Esophagus muscularis mucosa (tissue), 4 donors: ENCODE data around the gene ORC2. TPM values are rescaled to one million over a fixed set of nuclear protein-coding genes. Genes with fewer than 3 reads are reported as not detected.
"Not testable (repeated sequence)": the region's sequence is repeated elsewhere in the genome, so short reads cannot be mapped to it uniquely, and the experiment has no call there.

Source experiments
- DNase-seq: peaks from one replicate; pipeline ENCODE4 v3.0.0-alpha.2; 2017; ENCODE audit errors: extremely low spot score
- H3K27ac ChIP-seq, 4 donors: fragments of 200-600 bp; sonication (generic); replicated peaks in 1 of 4; 1 replicate in 3 of 4; 2 replicates in 1 of 4; pipeline ENCODE4 v1.5.1; 2016 to 2019; ENCODE audit warnings: mild to moderate bottlenecking in 1 of 4
- H3K27me3 ChIP-seq, 4 donors: fragments of 200-600 bp; sonication (generic); one replicate each; pipeline versions ENCODE4 v1.5.1 to v1.6.0; 2016 to 2019
- H3K36me3 ChIP-seq, 4 donors: fragments of 200-600 bp; sonication (generic); one replicate each; pipeline ENCODE4 v1.5.1; 2016 to 2019
- H3K4me1 ChIP-seq, 4 donors: fragments of 200-600 bp; sonication (generic); one replicate each; pipeline ENCODE4 v1.5.1; 2016 to 2019
- H3K4me3 ChIP-seq, 4 donors: fragments of 200-600 bp; sonication (generic); 1 replicate in 2 of 4; 2 replicates in 2 of 4; pipeline ENCODE4 v1.5.1; 2016 to 2019; ENCODE audit warnings: mild to moderate bottlenecking in 4 of 4, moderate library complexity in 1 of 4
- H3K9me3 ChIP-seq, 4 donors: fragments of 200-600 bp; sonication (generic); 1 replicate in 3 of 4; 2 replicates in 1 of 4; pipeline ENCODE4 v1.5.1; 2016 to 2019
- EP300 ChIP-seq: sonication (generic); formaldehyde crosslinking; IDR thresholded peaks from one replicate; pipeline ENCODE4 v1.6.1; 2017; ENCODE audit warnings: antibody characterized with exemption
- POLR2A ChIP-seq: fragments of 450-650 bp; IDR thresholded peaks from one replicate; pipeline ENCODE4 v1.6.1; 2017; ENCODE audit warnings: antibody characterized with exemption, moderate library complexity, mild to moderate bottlenecking, low read depth
- POLR2AphosphoS5 ChIP-seq, 2 donors: sonication (generic); formaldehyde crosslinking; IDR thresholded peaks; one replicate each; pipeline ENCODE4 v1.6.1; 2017; ENCODE audit warnings: antibody characterized with exemption in 2 of 2
- WGBS: methylation state at CpG from one replicate; pipeline ENCODE4 v1.1.5; 2018; 5-methylcytosine and 5-hydroxymethylcytosine counted together
- intact Hi-C: fragments of 100-400 bp; cut with DNase I; formaldehyde crosslinking; loops from one replicate; pipeline ENCODE4 v1.15.1; 2023
- total RNA-seq, 4 donors: library from RNA; depleted of rRNA; stranded (reverse); fragments of >200 nt; gene quantifications; one replicate each; pipeline versions ENCODE4 v1.1.0 to v1.2.1, GENCODE V29; 2016
- TF ChIP-seq, protein P1 (sequence below), 3 experiments: fragments of 200-600 bp in 2 of 3; fragments of 450-650 bp in 1 of 3; sonication (generic) in 2 of 3; IDR thresholded peaks; one replicate each; pipeline ENCODE4 v1.5.1; 2017 to 2019; ENCODE audit warnings: antibody characterized with exemption in 3 of 3, mild to moderate bottlenecking in 2 of 3, moderate library complexity in 1 of 3

The ORC2 gene
- total RNA-seq, 4 donors from 2014 or later: 9.4 to 15.0 (median 10.8) TPM

DNA sequence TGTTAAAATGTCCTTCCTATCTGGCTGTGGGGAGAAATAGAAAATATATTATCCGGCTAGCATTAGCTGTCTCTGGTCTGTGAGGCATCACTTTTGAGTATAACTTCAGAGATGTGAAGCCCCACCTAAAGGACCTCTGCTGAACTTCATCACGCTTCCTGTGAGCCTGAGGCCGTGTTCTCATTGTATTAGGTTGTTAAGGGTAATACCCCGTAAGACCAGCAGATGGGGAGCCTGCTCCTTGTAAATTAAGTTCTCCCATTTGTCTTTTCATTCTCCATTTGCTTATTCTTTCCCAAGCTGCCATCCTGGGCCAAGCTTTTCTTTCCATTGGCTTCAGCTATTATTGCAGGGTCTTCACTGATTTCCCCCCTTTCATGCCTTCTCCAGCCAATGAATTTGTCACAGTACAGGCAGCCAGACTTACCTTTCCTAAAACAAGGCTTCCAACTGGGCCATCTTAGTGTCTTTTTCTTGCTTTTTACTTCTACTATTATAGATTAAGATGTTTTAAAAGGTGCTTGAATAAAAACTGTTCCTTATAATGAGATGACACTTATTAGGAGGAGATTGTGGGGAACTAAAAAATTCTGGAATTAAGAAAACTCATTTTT lies 61.9 kb downstream of the ORC2 start:
- no peak for DNase-seq
- no peaks in the 10 kb centered on the region for H3K27me3 ChIP-seq
- H3K9me3 ChIP-seq: no peaks in the 10 kb centered on the region
- no peak overlapping the region for H3K4me3 ChIP-seq
- H3K4me1 ChIP-seq: peaks cover 0 to 3% (median 0%) of the 10 kb centered on the region in 4 donors
- no peak overlapping the region for H3K27ac ChIP-seq
- peaks cover 20 to 91% (median 50%) of the 10 kb centered on the region in 4 donors for H3K36me3 ChIP-seq
- 10% methylated on average over 4 of the region's 4 CpGs for WGBS
- intact Hi-C loops: loop anchor here (5.0 kb wide), 1 partner anchor 276 kb away; no protein-coding TSS in a partner anchor
- TF ChIP-seq POLR2A: no peak
- TF ChIP-seq, protein P1, sequence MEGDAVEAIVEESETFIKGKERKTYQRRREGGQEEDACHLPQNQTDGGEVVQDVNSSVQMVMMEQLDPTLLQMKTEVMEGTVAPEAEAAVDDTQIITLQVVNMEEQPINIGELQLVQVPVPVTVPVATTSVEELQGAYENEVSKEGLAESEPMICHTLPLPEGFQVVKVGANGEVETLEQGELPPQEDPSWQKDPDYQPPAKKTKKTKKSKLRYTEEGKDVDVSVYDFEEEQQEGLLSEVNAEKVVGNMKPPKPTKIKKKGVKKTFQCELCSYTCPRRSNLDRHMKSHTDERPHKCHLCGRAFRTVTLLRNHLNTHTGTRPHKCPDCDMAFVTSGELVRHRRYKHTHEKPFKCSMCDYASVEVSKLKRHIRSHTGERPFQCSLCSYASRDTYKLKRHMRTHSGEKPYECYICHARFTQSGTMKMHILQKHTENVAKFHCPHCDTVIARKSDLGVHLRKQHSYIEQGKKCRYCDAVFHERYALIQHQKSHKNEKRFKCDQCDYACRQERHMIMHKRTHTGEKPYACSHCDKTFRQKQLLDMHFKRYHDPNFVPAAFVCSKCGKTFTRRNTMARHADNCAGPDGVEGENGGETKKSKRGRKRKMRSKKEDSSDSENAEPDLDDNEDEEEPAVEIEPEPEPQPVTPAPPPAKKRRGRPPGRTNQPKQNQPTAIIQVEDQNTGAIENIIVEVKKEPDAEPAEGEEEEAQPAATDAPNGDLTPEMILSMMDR (IDR thresholded peaks at IDR 0.05): peak; percentile 55 to 77 (median 75)

DNA sequence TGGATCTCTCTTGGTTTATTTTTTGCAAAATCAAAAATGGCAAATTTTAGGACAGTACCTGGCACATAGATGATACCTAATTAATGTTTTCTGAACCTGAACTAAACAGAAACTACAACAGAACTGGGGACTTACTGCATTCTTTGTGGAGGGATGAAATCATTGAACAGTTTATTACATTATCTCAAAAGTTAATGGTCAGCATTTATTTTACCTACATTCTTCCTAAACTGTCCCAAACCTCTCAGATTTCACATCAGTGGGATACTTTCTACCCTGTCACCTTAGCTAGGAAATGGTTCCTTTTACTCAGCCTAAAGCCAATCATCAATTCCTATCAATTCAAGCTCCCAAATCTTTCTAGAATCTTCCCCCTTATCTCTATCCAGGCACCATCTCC lies 64.0 kb downstream of the ORC2 start:
- Histone ChIP-seq H3K27ac (no peak overlapping the region), H3K4me1 (no peaks in the 10 kb centered on the region), H3K36me3 (peaks cover 33 to 91% (median 69%) of the 10 kb centered on the region in 4 donors), H3K4me3 (no peak overlapping the region), H3K27me3 (no peaks in the 10 kb centered on the region), H3K9me3 (no peaks in the 10 kb centered on the region)
- TF ChIP-seq, protein P1 (IDR thresholded peaks at IDR 0.05): no peak
- no peak for TF ChIP-seq EP300
- TF ChIP-seq POLR2A: no peak
- TF ChIP-seq POLR2AphosphoS5 (IDR thresholded peaks at IDR 0.05): no peak
- intact Hi-C loops: no loop called here
- DNase-seq: no peak

DNA sequence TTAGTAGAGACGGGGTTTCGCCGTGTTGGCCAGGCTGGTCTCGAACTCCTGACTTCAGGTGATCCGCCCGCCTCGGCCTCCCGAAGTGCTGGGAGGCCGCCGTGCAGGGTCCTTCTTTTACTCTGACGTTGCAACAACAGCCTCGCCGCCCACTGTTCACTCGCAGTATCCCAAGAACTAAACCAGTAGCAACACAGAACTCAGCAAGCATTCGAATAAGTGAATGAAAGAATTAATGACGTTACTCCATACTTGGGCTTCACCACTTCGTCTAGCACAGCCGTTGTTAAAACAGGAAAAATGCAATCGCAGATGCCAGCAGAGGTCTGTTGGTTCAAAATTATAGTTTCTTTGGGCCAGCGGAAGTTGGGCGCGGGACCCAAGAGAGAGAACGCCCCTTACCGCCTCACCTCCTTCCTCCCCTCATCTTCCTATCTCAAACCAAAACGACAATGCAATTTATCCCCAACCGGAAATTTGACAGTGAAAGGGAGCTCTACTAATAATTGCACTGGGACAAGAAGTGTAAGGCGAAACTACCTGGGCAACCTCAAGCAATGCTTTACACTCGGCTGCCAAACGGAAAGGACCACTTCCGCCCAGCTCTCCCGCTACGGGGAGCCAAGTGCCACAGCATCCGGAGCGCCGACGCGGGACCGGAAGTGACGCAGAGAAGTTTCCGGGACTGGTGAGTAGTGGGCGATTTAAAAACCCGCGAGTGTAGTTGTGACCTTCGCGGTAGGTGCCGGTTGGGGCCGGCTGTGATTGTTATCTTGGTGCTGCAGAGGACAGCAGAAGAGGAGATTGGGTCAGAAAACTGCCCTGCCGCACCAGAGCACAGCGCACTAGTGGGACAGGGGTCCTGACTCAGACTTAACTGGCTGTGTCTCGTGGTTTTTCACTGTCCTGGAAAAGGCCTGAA lies 74.5 kb downstream of the ORC2 start, which contains the start of the genes NIF3L1 and PPIL3:
Gene NIF3L1, plus strand, starts transcription at position 668 of the 922 bp plus-strand sequence. CDS start 2,573 bp downstream, outside the sequence.
Gene PPIL3, minus strand, starts transcription at position 374 of the 922 bp plus-strand sequence. CDS start 1,462 bp downstream, outside the sequence.
- H3K9me3 ChIP-seq: no peaks in the 10 kb centered on the region
- peak; percentile 99 for DNase-seq
- peak; percentile 82 to 93 for TF ChIP-seq POLR2AphosphoS5 (IDR thresholded peaks at IDR 0.05)
- TF ChIP-seq POLR2A: peak; percentile 7
- TF ChIP-seq, protein P1 (IDR thresholded peaks at IDR 0.05): peak in 2 of 3 experiments; percentile 3 to 18
- no peak for TF ChIP-seq EP300
- H3K27ac ChIP-seq: peak within 1 kb of the TSS; percentile 91 to 94 (median 92)
- intact Hi-C loops: loop anchor here (5.0 kb wide), 1 partner anchor 177 kb away; no protein-coding TSS in a partner anchor
- peaks cover 12 to 28% (median 19%) of the 10 kb centered on the region in 4 donors for H3K36me3 ChIP-seq
- peaks cover 13 to 41% (median 35%) of the 10 kb centered on the region in 4 donors for H3K4me1 ChIP-seq
- WGBS: under 1% methylated on average over 45 of the region's 50 CpGs
- no peaks in the 10 kb centered on the region for H3K27me3 ChIP-seq
- H3K4me3 ChIP-seq: peak within 1 kb of the TSS; percentile 60 to 93 (median 76)

DNA sequence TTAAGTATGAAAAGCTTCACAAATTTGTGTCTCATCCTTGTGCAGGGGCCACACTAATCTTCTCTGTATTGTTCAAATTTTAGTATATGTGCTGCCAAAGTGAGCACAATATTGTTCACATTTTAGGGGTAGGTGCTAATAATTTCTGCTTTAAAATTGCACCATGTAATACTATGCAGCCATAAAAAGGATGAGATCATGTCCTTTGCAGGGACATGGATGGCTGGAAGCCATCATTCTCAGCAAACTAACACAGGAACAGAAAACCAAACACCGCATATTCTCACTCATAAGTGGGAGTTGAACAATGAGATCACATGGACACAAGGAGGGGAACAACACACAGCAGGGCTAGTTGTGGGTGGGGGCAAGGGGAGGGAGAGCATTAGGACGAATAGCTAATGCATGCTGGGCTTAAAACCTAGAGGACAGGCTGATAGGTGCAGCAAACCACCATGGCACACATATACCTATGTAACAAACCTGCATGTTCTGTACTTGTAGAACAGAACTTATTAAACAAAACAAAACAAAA lies 81.7 kb downstream of the ORC2 start:
- DNase-seq, H3K27ac ChIP-seq, H3K4me3 ChIP-seq, H3K27me3 ChIP-seq, H3K9me3 ChIP-seq, H3K4me1 ChIP-seq, intact Hi-C loops: not testable (repeated sequence)
- 89% methylated on average over 2 of the region's 2 CpGs for WGBS
- H3K36me3 ChIP-seq: peaks cover 34 to 89% (median 70%) of the 10 kb centered on the region in 4 donors
